A549 (cell line): ENCODE measurements around the gene IREB2. TPM values are rescaled to one million over a fixed set of nuclear protein-coding genes. Genes with fewer than 3 reads are reported as not detected.

Source experiments
- ATAC-seq, 2 experiments: fragments of 200-7000 bp in 1 of 2; fragments of >200 bp in 1 of 2; cut with Nextera tagmentation in 1 of 2; cut with Tn5 transposase in 1 of 2; 3 replicates each; pipeline versions ENCODE4 v1.8.0 to v1.9.1; 2018 to 2020; ENCODE audit warnings: mild to moderate bottlenecking in 1 of 2, moderate library complexity in 1 of 2
- CTCF ChIA-PET: fragments of 300-600 bp; sonication (Branson Sonifier 250); formaldehyde crosslinking; extraction: SDS; loops from one replicate; lab custom pipeline; 2021; ENCODE audit warnings: antibody characterized with exemption, inconsistent platforms; lab: Yijun Ruan, JAX
- POLR2A ChIA-PET: fragments of 350-600 bp; formaldehyde crosslinking; extraction: SDS; loops from one replicate; lab custom pipeline; 2021; ENCODE audit warnings: antibody characterized with exemption, inconsistent platforms; lab: Yijun Ruan, JAX
- DNase-seq, 2 experiments: peaks; one replicate each; pipeline versions ENCODE4 v3.0.0 to v3.0.0-alpha.2; 2011 to 2016; ENCODE audit warnings: low read depth in 1 of 2, low spot score in 1 of 2
- FAIRE-seq: peaks from 2 replicates; lab custom pipeline; 2011; peaks lifted over from hg19 to GRCh38; lab: Jason Lieb, UNC
- H3K27ac ChIP-seq, 2 experiments: fragments of >200 bp; sonication (Bioruptor Twin); formaldehyde crosslinking; 3 replicates each; pipeline ENCODE4 v1.5.1; 2016 to 2017
- H3K4me1 ChIP-seq: fragments of >200 bp; sonication (Bioruptor Twin); formaldehyde crosslinking; 3 replicates; pipeline ENCODE4 v1.6.1; 2016
- H3K4me2 ChIP-seq: fragments of >200 bp; sonication (Bioruptor Twin); formaldehyde crosslinking; 3 replicates; pipeline ENCODE4 v1.6.1; 2016
- H3K4me3 ChIP-seq: fragments of >200 bp; sonication (Bioruptor Twin); formaldehyde crosslinking; 3 replicates; pipeline ENCODE4 v1.5.1; 2016
- H3K9me3 ChIP-seq: fragments of >200 bp; sonication (Bioruptor Twin); formaldehyde crosslinking; 3 replicates; pipeline ENCODE4 v1.6.1; 2016
- ATOH8 ChIP-seq: fragments of 250-450 bp; sonication (Bioruptor Pico); IDR thresholded peaks from 2 replicates; pipeline ENCODE4 v1.5.0; 2020; ENCODE audit warnings: low read depth, mild to moderate bottlenecking, moderate library complexity
- CBX8 ChIP-seq: fragments of 200-600 bp; sonication (generic); IDR thresholded peaks from 2 replicates; pipeline ENCODE4 v1.6.1; 2016
- CEBPB ChIP-seq, 2 experiments: fragments of >200 bp in 1 of 2; sonication (Bioruptor Twin) in 1 of 2; formaldehyde crosslinking in 1 of 2; IDR thresholded peaks; 2 replicates each; pipeline ENCODE4 v1.6.1; 2012 to 2016
- CHD2 ChIP-seq: fragments of 150-350 bp; IDR thresholded peaks from 2 replicates; pipeline ENCODE4 v1.6.1; 2014; ENCODE audit warnings: low read length; ENCODE audit not compliant: partially characterized antibody
- CTCF ChIP-seq: fragments of >200 bp; sonication (Bioruptor Twin); formaldehyde crosslinking; IDR thresholded peaks from 3 replicates; pipeline ENCODE4 v1.5.1; 2016
- EHMT2 ChIP-seq: fragments of 200-600 bp; sonication (generic); IDR thresholded peaks from 2 replicates; pipeline ENCODE4 v1.6.1; 2016; ENCODE audit warnings: antibody characterized with exemption, low read depth, mild to moderate bottlenecking, moderate library complexity
- EP300 ChIP-seq, 2 experiments: fragments of >200 bp; sonication (Bioruptor Twin); formaldehyde crosslinking; IDR thresholded peaks; 2 replicates in 1 of 2; 3 replicates in 1 of 2; pipeline ENCODE4 v1.6.1; 2016 to 2017
- ESRRA ChIP-seq: fragments of 150-350 bp; IDR thresholded peaks from 2 replicates; pipeline ENCODE4 v1.6.1; 2014; ENCODE audit warnings: mild to moderate bottlenecking, low read length, borderline replicate concordance
- FOSB ChIP-seq: fragments of 250-450 bp; sonication (Bioruptor Pico); IDR thresholded peaks from 2 replicates; pipeline ENCODE4 v1.5.0; 2020; ENCODE audit warnings: mild to moderate bottlenecking, moderate library complexity
- GATA3 ChIP-seq: IDR thresholded peaks from 2 replicates; pipeline ENCODE4 v1.6.1; 2012; ENCODE audit warnings: borderline replicate concordance
- HOXB5 ChIP-seq: fragments of 250-450 bp; sonication (Bioruptor Pico); IDR thresholded peaks from 2 replicates; pipeline ENCODE4 v1.5.0; 2020; ENCODE audit warnings: mild to moderate bottlenecking, moderate library complexity
- KDM1A ChIP-seq: fragments of 200-600 bp; sonication (generic); IDR thresholded peaks from 2 replicates; pipeline ENCODE4 v1.6.1; 2016; ENCODE audit warnings: low read depth, mild to moderate bottlenecking
- KDM5A ChIP-seq: fragments of 200-600 bp; sonication (generic); IDR thresholded peaks from 2 replicates; pipeline ENCODE4 v1.6.1; 2016; ENCODE audit warnings: antibody characterized with exemption, mild to moderate bottlenecking
- MAFK ChIP-seq: fragments of 450-650 bp; IDR thresholded peaks from 2 replicates; pipeline ENCODE4 v1.6.1; 2014; ENCODE audit not compliant: partially characterized antibody
- MAZ ChIP-seq: fragments of 150-350 bp; IDR thresholded peaks from 2 replicates; pipeline ENCODE4 v1.6.1; 2014; ENCODE audit warnings: antibody characterized with exemption, low read depth, low read length, borderline replicate concordance
- NR3C1 ChIP-seq: fragments of >200 bp; sonication (Bioruptor Twin); formaldehyde crosslinking; IDR thresholded peaks from 3 replicates; pipeline ENCODE4 v1.6.1; 2017
- PBX3 ChIP-seq: IDR thresholded peaks from 2 replicates; pipeline ENCODE4 v1.6.1; 2012
- RARB ChIP-seq: fragments of 250-450 bp; sonication (Bioruptor Pico); IDR thresholded peaks from 2 replicates; pipeline ENCODE4 v1.8.0; 2021; ENCODE audit warnings: mild to moderate bottlenecking, moderate library complexity
- SMC3 ChIP-seq: fragments of >200 bp; sonication (Bioruptor Twin); formaldehyde crosslinking; IDR thresholded peaks from 3 replicates; pipeline ENCODE4 v1.6.1; 2018; ENCODE audit warnings: inconsistent platforms
- ZC3H11A ChIP-seq: fragments of 450-650 bp; IDR thresholded peaks from 2 replicates; pipeline ENCODE4 v1.6.1; 2014; ENCODE audit warnings: antibody characterized with exemption, mild to moderate bottlenecking
- ZNF302 ChIP-seq: fragments of 250-450 bp; sonication (Bioruptor Pico); IDR thresholded peaks from 2 replicates; pipeline ENCODE4 v1.9.0; 2021; ENCODE audit warnings: inconsistent platforms, mild to moderate bottlenecking, moderate library complexity
- ZSCAN20 ChIP-seq: fragments of 250-450 bp; sonication (Bioruptor Pico); IDR thresholded peaks from 2 replicates; pipeline ENCODE4 v1.8.0; 2022; ENCODE audit warnings: mild to moderate bottlenecking, moderate library complexity
- WGBS: methylation state at CpG from one replicate; pipeline ENCODE4 v1.1.6; 2017; ENCODE audit errors: missing lambda C conversion rate; 5-methylcytosine and 5-hydroxymethylcytosine counted together
- polyA plus RNA-seq, 4 experiments: library from polyadenylated mRNA; depleted of rRNA in 3 of 4; stranded (reverse); fragments of >200 nt; fragmentation: RNase III in 1 of 4; extraction: RNeasy Plus Mini Kit Qiagen cat#74134 plus additional on column Dnase treatment in 1 of 4; gene quantifications; 2 replicates in 3 of 4; 3 replicates in 1 of 4; pipeline ENCODE4 v1.2.3, GENCODE V29; 2011 to 2017
- TF ChIP-seq, protein P1 (sequence below): fragments of 250-450 bp; sonication (Bioruptor Pico); IDR thresholded peaks from 2 replicates; pipeline ENCODE4 v1.5.0; 2021; ENCODE audit warnings: mild to moderate bottlenecking, moderate library complexity, borderline replicate concordance
- TF ChIP-seq, protein P2 (sequence below): IDR thresholded peaks from 2 replicates; pipeline ENCODE4 v1.6.1; 2012
- TF ChIP-seq, protein P3 (sequence below): fragments of >200 bp; sonication (Bioruptor Twin); formaldehyde crosslinking; IDR thresholded peaks from 3 replicates; pipeline ENCODE4 v1.6.1; 2016

Gene IREB2
- polyA plus RNA-seq, 2 of the 4 experiments (the other 2 are of a cell fraction) = 37.3 to 78.1 TPM

DNA sequence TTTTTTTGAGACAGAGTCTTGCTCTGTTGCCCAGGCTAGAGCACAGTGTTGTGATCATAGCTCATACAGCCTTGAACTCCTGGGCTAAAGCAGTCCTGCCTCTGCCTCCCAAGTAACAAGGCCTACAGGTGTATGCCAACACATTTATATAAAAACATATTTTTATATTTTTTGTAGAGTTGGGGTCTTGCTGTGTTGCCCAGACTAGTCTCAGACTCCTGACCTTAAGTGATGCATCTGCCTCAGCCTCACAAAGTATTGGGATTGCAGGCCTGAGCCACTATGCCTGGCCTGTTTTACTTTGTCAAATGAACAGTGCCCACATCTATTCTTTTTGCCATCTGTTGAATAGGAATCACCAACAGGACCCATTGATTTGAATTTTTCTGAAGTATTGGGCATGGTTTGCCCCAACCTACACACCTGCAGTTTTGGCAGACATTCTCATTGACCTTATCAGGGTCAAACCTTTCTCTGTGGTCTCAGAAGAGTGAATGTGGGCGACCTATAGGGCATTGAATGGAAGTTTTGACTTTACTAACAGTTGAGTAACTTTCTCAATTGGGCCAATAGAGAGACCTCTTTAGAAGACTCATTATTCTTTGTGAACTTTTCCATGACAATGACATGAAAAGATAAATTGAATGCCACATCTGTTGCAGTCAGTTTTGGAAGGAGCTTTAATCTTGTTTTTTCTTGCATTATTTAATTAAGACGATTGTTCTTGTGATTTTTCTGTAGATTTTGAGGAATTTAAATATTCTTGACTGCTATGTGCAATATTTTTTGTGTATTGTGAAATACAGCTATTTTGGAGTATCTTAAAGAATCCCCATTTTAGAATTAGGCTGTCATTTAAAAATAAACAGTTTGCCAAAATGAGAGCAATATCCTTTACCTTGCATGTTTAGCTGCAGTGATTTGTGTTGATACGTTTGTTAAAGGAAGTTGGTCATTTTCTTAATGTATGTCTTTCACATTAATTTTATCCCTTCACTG, 2.7 kb downstream of the IREB2 start:
- ChIA-PET POLR2A (no interaction called here), CTCF (interaction anchor here (0.8 to 1.2 kb wide), 2 partner anchors 8 to 10 kb away, joined by 3 read pairs; no protein-coding TSS in a partner anchor)
- TF ChIP-seq CEBPB (IDR thresholded peaks at IDR 0.05) (peak in 1 of 2 experiments; percentile 25; a peak in 1 of 4 replicates), GATA3 (no peak)
- FAIRE-seq (no peak), DNase-seq (no peak), ATAC-seq (no peak)
- Histone ChIP-seq H3K4me3 (no peak overlapping the region), H3K4me2 (peak overlapping the region; percentile 83), H3K9me3 (no peaks in the 10 kb centered on the region), H3K4me1 (peaks cover 27% of the 10 kb centered on the region), H3K27ac (no peak overlapping the region)
- 90% methylated on average over 3 of the region's 3 CpGs for WGBS

DNA sequence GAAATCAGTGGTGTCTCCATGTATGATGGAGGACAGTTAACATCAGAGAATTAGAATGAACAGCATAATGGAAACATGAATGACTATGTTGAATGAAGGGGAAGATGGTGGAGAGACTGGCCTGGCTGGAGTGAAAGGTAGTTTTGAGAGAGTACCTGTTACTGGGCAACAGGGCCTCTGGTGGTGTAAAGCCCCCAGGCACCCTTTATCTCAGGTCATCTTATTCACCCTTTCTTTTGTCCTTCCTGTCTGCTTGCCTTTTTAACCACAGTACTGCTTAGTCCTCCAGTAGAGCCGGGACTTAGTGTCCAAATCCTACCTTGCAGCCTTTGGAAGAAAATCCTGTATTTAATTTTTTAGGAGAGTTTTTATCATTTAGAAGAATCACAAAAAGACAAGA, 6.2 kb downstream of the IREB2 start:
- Histone ChIP-seq H3K27ac (no peak overlapping the region), H3K4me2 (no peak overlapping the region), H3K4me1 (peaks cover 22% of the 10 kb centered on the region), H3K4me3 (no peak overlapping the region), H3K9me3 (no peaks in the 10 kb centered on the region)
- WGBS = 92% methylated on average over 1 of the region's 1 CpG
- ChIA-PET CTCF (interaction anchor here (0.6 to 0.9 kb wide), 2 partner anchors 267 to 1418 kb away, joined by 3 read pairs; no protein-coding TSS in a partner anchor), POLR2A (no interaction called here)
- TF ChIP-seq MAFK (no peak), CBX8 (no peak), ATOH8 (CRISPR knock-in tag) (no peak), ZC3H11A (no peak), FOSB (CRISPR knock-in tag) (no peak), EHMT2 (no peak), MAZ (no peak), PBX3 (no peak), CHD2 (no peak), SMC3 (no peak), EP300 (IDR thresholded peaks at IDR 0.05) (no peak), ZSCAN20 (no peak), ZNF302 (CRISPR knock-in tag) (no peak), KDM5A (no peak), GATA3 (no peak), KDM1A (no peak)
- TF ChIP-seq, protein P1, sequence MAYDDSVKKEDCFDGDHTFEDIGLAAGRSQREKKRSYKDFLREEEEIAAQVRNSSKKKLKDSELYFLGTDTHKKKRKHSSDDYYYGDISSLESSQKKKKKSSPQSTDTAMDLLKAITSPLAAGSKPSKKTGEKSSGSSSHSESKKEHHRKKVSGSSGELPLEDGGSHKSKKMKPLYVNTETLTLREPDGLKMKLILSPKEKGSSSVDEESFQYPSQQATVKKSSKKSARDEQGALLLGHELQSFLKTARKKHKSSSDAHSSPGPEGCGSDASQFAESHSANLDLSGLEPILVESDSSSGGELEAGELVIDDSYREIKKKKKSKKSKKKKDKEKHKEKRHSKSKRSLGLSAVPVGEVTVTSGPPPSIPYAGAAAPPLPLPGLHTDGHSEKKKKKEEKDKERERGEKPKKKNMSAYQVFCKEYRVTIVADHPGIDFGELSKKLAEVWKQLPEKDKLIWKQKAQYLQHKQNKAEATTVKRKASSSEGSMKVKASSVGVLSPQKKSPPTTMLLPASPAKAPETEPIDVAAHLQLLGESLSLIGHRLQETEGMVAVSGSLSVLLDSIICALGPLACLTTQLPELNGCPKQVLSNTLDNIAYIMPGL (CRISPR knock-in tag) = no peak
- DNase-seq (no peak), FAIRE-seq (no peak), ATAC-seq (no peak)

DNA sequence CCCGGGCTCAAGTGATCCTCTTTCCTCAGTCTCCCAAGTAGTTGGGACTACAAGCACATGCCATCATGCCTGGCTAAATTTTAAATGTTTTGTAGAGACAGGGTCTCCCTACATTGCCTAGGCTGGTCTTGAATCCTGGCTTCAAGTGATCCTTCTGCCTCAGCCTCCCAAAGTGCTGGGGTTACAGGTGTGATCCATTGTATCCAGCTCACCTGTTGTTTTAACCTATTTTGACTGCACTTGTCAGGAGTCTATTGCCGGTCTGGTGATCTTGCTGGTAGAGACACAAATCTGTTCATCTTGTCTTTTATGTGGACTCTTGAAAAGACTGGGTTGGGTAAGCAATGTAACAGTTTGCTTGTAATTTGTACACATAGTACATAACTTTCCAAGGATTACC, 7.9 kb downstream of the IREB2 start:
- no peak for FAIRE-seq
- TF ChIP-seq NR3C1 (no peak), ZSCAN20 (no peak), HOXB5 (CRISPR knock-in tag) (no peak), ATOH8 (CRISPR knock-in tag) (no peak), ZNF302 (CRISPR knock-in tag) (no peak), RARB (CRISPR knock-in tag) (no peak), ESRRA (no peak), CTCF (no peak)
- TF ChIP-seq, protein P2, sequence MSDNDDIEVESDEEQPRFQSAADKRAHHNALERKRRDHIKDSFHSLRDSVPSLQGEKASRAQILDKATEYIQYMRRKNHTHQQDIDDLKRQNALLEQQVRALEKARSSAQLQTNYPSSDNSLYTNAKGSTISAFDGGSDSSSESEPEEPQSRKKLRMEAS = no peak
- TF ChIP-seq, protein P3, sequence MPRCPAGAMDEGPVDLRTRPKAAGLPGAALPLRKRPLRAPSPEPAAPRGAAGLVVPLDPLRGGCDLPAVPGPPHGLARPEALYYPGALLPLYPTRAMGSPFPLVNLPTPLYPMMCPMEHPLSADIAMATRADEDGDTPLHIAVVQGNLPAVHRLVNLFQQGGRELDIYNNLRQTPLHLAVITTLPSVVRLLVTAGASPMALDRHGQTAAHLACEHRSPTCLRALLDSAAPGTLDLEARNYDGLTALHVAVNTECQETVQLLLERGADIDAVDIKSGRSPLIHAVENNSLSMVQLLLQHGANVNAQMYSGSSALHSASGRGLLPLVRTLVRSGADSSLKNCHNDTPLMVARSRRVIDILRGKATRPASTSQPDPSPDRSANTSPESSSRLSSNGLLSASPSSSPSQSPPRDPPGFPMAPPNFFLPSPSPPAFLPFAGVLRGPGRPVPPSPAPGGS = no peak

More for the DNA sequence above, 7.9 kb downstream of the IREB2 start:
- H3K27ac ChIP-seq = no peak overlapping the region
- ChIA-PET CTCF (interaction anchor here (0.8 to 2.3 kb wide), 3 partner anchors 8 to 36 kb away, joined by 3 to 7 read pairs (median 4); partner anchors contain the start of gene IREB2), POLR2A (interaction anchor here (1.3 kb wide), 1 partner anchor 8 kb away, joined by 4 read pairs; the partner anchor contains the start of gene IREB2)
- 94% methylated on average over 2 of the region's 2 CpGs for WGBS
- no peak for ATAC-seq
- H3K9me3 ChIP-seq = no peaks in the 10 kb centered on the region
- no peak for DNase-seq
- no peak overlapping the region for H3K4me3 ChIP-seq
- H3K4me2 ChIP-seq = no peak overlapping the region
- peaks cover 7% of the 10 kb centered on the region for H3K4me1 ChIP-seq
